Brain microvascular endothelial cell (primary cell): ENCODE results near the gene HSPB6.

Experiments used
- DNase-seq: peaks from one replicate; pipeline ENCODE4 v3.0.0-alpha.2; 2020
- H3K27ac ChIP-seq: fragments of 250-450 bp; sonication (Bioruptor Pico); 2 replicates; pipeline ENCODE4 v1.5.1; 2020; ENCODE audit warnings: mild to moderate bottlenecking, moderate library complexity
- H3K27me3 ChIP-seq: fragments of 250-450 bp; sonication (Bioruptor Pico); replicated peaks from 2 replicates; pipeline ENCODE4 v1.5.1; 2020; ENCODE audit warnings: mild to moderate bottlenecking
- H3K36me3 ChIP-seq: fragments of 250-450 bp; sonication (Bioruptor Pico); replicated peaks from 2 replicates; pipeline ENCODE4 v1.5.1; 2020; ENCODE audit warnings: mild to moderate bottlenecking
- H3K4me3 ChIP-seq: 2 replicates; pipeline ENCODE4 v1.5.1; 2011; ENCODE audit warnings: low read depth, mild to moderate bottlenecking, control low read depth, low read length, moderate library complexity
- CTCF ChIP-seq: IDR thresholded peaks from 2 replicates; pipeline ENCODE4 v1.5.1; 2011; ENCODE audit warnings: low read depth, mild to moderate bottlenecking, moderate library complexity, low read length, control low read depth, inconsistent platforms; ENCODE audit errors: missing control alignments
- in situ Hi-C: cut with HindIII; loops from 2 replicates; pipeline ENCODE4 v1.10.0; 2017; ENCODE audit warnings: low sequenced_read_pairs, low pct_ligation_motif_present

HSPB6 gene

GRCh38 chr19:35759697-35760096 lies 2.9 kb upstream of the HSPB6 start:
- Histone ChIP-seq H3K27ac (no peak overlapping the region), H3K36me3 (peaks cover 16% of the 10 kb centered on the region), H3K4me3 (no peak overlapping the region), H3K27me3 (no peaks in the 10 kb centered on the region)
- DNase-seq: no peak
- TF ChIP-seq CTCF: no peak
- in situ Hi-C loops: no loop called here

- Histone ChIP-seq H3K36me3 (peaks cover 21% of the 10 kb centered on the region), H3K4me3 (peak within 1 kb of the TSS; percentile 98), H3K27me3 (no peaks in the 10 kb centered on the region), H3K27ac (peak within 1 kb of the TSS; percentile 88)
- peak; percentile 100 for DNase-seq
- in situ Hi-C loops: no loop called here
- TF ChIP-seq CTCF: no peak
Observed at GRCh38 chr19:35757749-35758608, 1.1 kb upstream of the HSPB6 start, which contains the start of gene PROSER3. PROSER3 (plus strand) TSS chr19:35758176; CDS start chr19:35758216, 40 bp downstream.

GRCh38 chr19:35757231-35757748 lies 461 bp upstream of the HSPB6 start:
- no peak for TF ChIP-seq CTCF
- in situ Hi-C loops: no loop called here
- DNase-seq: peak; percentile 93
- Histone ChIP-seq H3K4me3 (peak overlapping the region; percentile 98), H3K27ac (peak overlapping the region; percentile 88), H3K36me3 (peaks cover 27% of the 10 kb centered on the region), H3K27me3 (no peaks in the 10 kb centered on the region)

GRCh38 chr19:35755550-35756376 lies 1.1 kb downstream of the HSPB6 start:
- peak overlapping the region; percentile 98 for H3K4me3 ChIP-seq
- peak; percentile 26 for DNase-seq
- in situ Hi-C loops: no loop called here
- H3K27ac ChIP-seq: peak overlapping the region; percentile 88
- peaks cover 24% of the 10 kb centered on the region for H3K36me3 ChIP-seq
- H3K27me3 ChIP-seq: no peaks in the 10 kb centered on the region
- no peak for TF ChIP-seq CTCF

- Histone ChIP-seq H3K27ac (peak overlapping the region; percentile 88), H3K4me3 (peak overlapping the region; percentile 98), H3K27me3 (no peaks in the 10 kb centered on the region), H3K36me3 (peaks cover 21% of the 10 kb centered on the region)
- in situ Hi-C loops: no loop called here
- no peak for TF ChIP-seq CTCF
- no peak for DNase-seq
Observed at GRCh38 chr19:35755131-35755549, 1.7 kb downstream of the HSPB6 start.
